Fibroblast of peridontal ligament (primary cell): ENCODE results near the gene CAND2.

Experiments
- DNase-seq: peaks from one replicate; pipeline ENCODE4 v3.0.0-alpha.2; 2010; ENCODE audit errors: extremely low read depth

The CAND2 gene

GRCh38 chr3:12807601-12808359, 11.3 kb downstream of the CAND2 start:
- DNase-seq = no peak

- DNase-seq = no peak
Measured at GRCh38 chr3:12808587-12808986, 12.1 kb downstream of the CAND2 start.

GRCh38 chr3:12809001-12809400, 12.5 kb downstream of the CAND2 start:
- DNase-seq = no peak

GRCh38 chr3:12809435-12809834, 13.0 kb downstream of the CAND2 start:
- no peak for DNase-seq

GRCh38 chr3:12810013-12810780, 13.7 kb downstream of the CAND2 start:
- peak; percentile 86 for DNase-seq

DNA sequence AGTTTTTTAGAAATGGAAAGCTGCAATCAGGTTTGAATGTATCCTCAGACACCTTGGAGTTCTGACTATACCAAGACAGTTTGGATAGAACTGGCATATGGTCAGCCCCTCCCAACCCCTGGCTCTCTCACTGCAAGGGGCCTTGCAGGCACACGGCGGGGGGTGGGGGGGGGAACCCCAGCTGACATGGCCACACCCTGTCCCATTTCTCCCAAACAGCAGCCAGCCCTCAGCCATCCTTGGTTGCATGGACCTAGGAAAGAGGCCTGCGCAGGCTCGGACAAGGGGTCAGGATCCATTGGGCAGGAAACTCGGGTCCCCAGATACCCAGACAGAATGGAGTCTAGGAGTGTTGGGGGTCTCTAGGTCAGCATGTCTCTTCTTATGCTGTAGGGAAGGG, 14.5 kb downstream of the CAND2 start:
- no peak for DNase-seq

GRCh38 chr3:12812812-12813211, 16.3 kb downstream of the CAND2 start:
- DNase-seq = no peak

DNA sequence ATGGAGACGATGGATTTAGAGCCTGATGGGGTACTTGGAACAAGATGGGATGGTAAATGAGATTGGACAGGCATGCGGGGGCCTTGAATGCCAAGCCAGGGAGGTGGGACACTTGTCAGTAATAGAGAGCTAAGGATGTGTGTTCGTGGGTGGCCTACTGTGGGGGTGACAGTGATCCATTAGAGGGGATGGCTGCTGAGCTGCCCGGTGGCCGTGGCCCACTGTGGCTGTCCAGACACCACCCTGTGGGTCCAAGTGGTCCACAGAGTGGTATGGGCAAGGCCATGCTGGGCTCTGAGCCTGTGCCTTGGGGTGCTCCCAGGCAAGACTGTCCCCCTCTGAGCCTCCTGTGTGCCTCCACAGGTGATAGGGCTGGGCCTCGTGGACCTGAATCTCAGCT, 17.5 kb downstream of the CAND2 start:
- DNase-seq = no peak

DNA sequence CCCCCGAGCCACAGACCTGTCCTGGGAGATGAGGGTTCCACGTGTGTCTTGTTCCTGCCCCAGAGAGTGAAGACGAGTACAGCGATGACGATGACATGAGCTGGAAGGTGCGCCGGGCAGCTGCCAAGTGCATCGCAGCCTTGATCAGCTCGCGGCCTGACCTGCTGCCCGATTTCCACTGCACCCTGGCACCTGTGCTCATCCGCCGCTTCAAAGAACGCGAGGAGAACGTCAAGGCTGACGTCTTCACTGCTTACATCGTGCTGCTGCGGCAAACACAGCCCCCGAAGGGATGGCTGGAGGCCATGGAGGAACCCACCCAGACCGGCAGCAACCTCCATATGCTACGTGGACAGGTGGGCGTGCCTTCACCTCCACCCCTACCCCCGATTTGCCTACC, 18.6 kb downstream of the CAND2 start:
- DNase-seq = no peak

- DNase-seq = no peak
Measured at GRCh38 chr3:12815719-12816118, 19.2 kb downstream of the CAND2 start.

GRCh38 chr3:12816521-12817342, 20.3 kb downstream of the CAND2 start:
- DNase-seq = no peak

- DNase-seq = no peak
Measured at GRCh38 chr3:12817343-12817710, 20.8 kb downstream of the CAND2 start.

DNA sequence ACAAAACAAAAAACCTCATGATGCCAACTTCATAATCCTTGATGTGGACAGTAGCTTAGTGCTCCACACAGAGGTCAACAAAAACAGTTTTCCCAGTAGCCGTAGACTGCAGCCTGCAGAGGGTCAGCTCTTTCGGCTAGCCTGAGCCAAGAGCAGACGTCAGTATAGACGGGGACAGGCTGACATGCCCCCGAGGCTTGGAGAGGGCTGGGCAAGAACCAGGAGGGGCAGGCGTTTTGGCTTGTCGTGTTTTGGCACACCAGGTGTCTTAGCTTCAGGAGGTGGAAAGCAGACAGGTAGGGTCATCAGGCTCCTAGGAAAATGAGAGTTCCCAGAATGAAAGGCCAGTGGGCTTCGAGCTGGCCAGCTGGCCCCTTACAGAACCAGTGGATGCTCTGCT, 21.8 kb downstream of the CAND2 start:
- DNase-seq = no peak

DNA sequence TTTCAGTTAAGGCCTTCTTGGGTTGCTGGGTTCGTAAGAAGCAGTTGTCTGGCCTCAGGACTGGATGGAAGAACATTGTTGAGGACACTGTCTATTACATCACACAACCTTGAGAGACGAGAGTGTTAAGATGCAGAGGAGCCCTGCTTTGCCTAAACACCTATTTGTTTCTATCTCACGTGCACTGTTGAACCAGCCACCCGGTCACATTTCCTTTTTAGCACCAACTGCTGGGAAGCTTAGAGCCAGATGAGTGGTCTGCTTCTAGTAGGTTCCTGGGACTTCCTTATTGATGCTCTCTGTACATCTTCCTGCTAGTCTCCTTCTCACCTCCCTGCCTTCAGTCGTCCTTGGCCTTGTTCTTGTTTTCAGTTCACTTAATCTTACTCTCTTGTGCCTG, 22.3 kb downstream of the CAND2 start:
- no peak for DNase-seq

DNA sequence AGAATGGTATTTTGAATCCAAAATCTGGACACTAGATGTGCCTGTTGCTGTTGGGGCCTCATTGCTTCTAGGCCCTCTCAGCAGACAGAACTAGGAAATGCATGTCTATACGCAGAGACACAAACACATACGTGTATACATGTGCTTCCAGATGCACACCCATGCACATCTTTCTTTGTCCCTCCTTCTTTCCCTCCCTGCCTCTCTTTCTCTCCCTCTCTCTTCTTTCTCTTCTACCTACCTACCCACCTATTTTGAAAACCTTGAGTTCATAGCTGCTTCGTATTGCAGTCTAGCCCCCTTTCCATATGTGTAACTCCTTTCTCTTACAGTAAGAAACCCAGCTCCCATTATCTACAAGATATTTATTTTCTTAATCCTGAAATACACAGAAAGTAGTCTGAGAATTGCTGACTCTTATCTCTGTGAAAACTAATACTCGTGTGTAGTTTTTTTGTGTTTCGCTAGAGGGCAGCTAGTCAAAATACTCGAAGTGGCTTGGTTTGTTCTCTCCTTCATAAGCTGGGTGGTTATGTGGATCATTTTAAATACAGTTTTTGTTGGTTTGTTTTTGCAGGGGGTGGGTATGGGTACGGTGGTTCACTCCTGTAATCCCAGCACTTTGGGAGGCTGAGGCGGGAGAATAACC, 26.4 kb downstream of the CAND2 start:
- DNase-seq = peak; percentile 65

GRCh38 chr3:12824299-12824698, 27.8 kb downstream of the CAND2 start:
- DNase-seq = no peak

- DNase-seq = no peak
Measured at GRCh38 chr3:12825156-12825555, 28.7 kb downstream of the CAND2 start.

- DNase-seq = no peak
Measured at GRCh38 chr3:12828751-12829150, 32.3 kb downstream of the CAND2 start.

DNA sequence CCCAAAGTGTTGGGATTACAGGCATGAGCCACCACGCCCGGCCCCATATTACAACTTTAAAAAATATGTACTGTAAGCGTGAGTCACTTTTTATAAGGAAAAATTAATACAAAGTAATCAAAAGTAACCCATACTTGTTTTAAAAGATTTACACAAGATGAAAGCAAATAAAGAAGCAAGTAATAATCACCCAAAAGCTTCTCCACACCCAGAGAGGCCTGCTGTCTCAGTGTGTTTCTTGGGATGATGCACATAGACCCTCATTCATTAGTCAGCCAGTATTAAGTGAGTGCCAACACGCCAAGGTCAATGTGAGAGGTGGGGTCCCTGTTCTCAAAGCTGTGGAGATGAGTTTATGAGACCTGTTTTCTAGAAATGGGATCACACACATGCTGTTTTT, 32.9 kb downstream of the CAND2 start:
- DNase-seq = no peak

- no peak for DNase-seq
Measured at GRCh38 chr3:12829886-12830784, 33.7 kb downstream of the CAND2 start.

- no peak for DNase-seq
Measured at GRCh38 chr3:12830785-12831156, 34.3 kb downstream of the CAND2 start.
